ENCODE data around the gene ZNF490.
"Not testable (repeated sequence)": the region's sequence is repeated elsewhere in the genome, so short reads cannot be mapped to it uniquely, and the experiment has no call there.

ZNF490 gene

DNA sequence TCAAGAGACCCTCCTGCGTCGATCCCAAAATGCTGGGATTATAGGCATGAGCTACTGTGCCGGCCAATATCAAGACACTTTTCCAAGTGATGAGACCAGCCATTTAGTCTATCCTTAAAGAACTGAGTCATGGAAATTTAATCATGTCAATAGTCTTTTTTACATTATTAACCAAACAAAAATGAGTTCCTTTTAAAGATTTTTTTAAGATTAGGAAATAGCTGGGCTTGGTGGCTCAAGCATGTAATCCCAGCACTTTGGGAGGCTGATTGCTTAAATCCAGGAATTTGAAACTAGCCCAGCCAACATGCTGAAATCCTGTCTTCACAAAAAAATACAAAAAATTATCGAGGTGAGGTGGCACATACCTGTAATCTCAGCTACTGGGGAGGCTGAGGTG is 42.7 kb downstream of the ZNF490 start:
- peaks cover 9% of the 10 kb centered on the region for H3K4me1 ChIP-seq (ENCODE audit: control insufficient read depth, insufficient read depth, low read length)
- no peak overlapping the region for H3K4me3 ChIP-seq (ENCODE audit: low read length)
- peak; percentile 60 for DNase-seq (ENCODE audit: low read depth)

DNA sequence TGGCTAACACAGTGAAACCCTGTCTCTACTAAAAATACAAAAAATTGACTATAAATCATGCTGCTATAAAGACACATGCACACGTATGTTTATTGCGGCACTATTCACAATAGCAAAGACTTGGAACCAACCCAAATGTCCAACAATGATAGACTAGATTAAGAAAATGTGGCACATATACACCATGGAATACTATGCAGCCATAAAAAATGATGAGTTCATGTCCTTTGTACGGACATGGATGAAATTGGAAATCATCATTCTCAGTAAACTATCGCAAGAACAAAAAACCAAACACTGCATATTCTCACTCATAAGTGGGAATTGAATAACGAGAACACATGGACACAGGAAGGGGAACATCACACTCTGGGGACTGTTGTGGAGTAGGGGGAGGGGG is 44.2 kb downstream of the ZNF490 start:
- H3K36me3 ChIP-seq (ENCODE audit: control insufficient read depth, insufficient read depth, low read length, severe bottlenecking); H3K27me3 ChIP-seq (replicated peaks; ENCODE audit: control insufficient read depth, insufficient read depth, low read length); H3K4me1 ChIP-seq (ENCODE audit: control insufficient read depth, insufficient read depth, low read length); DNase-seq (ENCODE audit: low read depth); H3K4me3 ChIP-seq (ENCODE audit: low read length); H3K9ac ChIP-seq (ENCODE audit: low read length); H3K9me3 ChIP-seq (ENCODE audit: control insufficient read depth, low read length): not testable (repeated sequence)

More for the DNA sequence above, 42.7 kb downstream of the ZNF490 start:
- H3K9ac ChIP-seq (ENCODE audit: low read length) = peak overlapping the region; percentile 14
- no peaks in the 10 kb centered on the region for H3K27me3 ChIP-seq (replicated peaks; ENCODE audit: control insufficient read depth, insufficient read depth, low read length)
- no peaks in the 10 kb centered on the region for H3K36me3 ChIP-seq (ENCODE audit: control insufficient read depth, insufficient read depth, low read length, severe bottlenecking)
- no peaks in the 10 kb centered on the region for H3K9me3 ChIP-seq (ENCODE audit: control insufficient read depth, low read length)

DNA sequence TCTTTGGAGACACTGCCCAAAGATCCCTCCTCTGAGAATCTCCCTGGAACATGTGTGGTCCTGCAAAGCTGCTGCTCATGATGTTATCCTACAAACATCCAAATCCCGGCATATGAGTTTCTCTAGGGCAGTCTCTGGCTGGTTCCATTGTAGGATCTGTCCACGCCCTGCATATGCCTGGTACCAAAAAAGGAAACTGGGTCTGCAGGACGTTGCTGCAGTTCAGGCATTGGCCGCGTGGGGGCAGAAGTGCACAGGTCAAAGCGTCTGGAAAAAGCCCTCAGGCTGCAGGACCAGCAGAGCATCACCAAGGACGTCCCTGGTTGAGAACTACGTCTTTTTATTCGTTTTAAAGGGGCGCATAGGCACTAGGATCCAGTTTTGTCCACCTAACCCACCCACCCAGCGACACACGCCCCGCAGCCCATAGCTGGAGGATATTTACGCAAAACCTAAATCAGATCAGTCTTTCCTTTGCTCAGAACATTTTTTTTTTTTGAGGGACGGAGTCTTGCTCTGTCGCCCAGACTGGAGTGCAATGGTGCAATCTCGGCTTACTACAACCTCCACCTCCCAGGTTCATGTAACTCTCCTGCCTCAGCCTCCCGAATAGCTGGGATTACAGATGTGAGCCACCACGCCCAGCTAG is 46.5 kb downstream of the ZNF490 start:
- Histone ChIP-seq H3K27me3 (replicated peaks; ENCODE audit: control insufficient read depth, insufficient read depth, low read length) (no peaks in the 10 kb centered on the region), H3K9me3 (ENCODE audit: control insufficient read depth, low read length) (no peaks in the 10 kb centered on the region), H3K4me1 (ENCODE audit: control insufficient read depth, insufficient read depth, low read length) (peaks cover 9% of the 10 kb centered on the region), H3K36me3 (ENCODE audit: control insufficient read depth, insufficient read depth, low read length, severe bottlenecking) (no peaks in the 10 kb centered on the region), H3K9ac (ENCODE audit: low read length) (no peak overlapping the region), H3K4me3 (ENCODE audit: low read length) (no peak overlapping the region)
- DNase-seq (ENCODE audit: low read depth) = peak; percentile 96

DNA sequence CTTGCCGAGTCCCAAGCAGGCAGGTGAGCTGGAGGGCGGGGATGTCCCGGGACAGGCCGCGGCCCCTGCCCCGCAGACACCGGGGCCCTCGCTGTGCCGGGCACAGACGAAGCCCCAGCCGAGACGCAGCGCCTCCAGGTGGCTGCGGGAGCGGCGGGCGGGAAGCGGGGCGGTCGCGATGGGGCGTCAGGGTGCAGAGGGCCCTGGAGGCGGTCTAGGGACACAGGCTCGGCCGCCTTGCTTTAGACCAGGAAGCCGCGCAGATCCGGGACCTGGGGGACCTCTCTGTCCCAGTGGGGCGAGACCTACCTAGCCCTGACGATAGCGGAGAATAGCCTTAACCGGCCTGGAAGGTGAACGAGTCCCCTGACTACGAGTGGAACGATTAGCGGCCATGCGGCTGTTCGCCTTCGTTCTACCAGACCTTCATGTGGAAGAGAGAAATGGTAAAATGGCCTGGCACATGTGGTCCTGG is 55.1 kb downstream of the ZNF490 start:
- no peaks in the 10 kb centered on the region for H3K36me3 ChIP-seq (ENCODE audit: control insufficient read depth, insufficient read depth, low read length, severe bottlenecking)
- no peaks in the 10 kb centered on the region for H3K27me3 ChIP-seq (replicated peaks; ENCODE audit: control insufficient read depth, insufficient read depth, low read length)
- H3K9ac ChIP-seq (ENCODE audit: low read length) = no peak overlapping the region
- no peak overlapping the region for H3K4me3 ChIP-seq (ENCODE audit: low read length)
- H3K9me3 ChIP-seq (ENCODE audit: control insufficient read depth, low read length) = no peaks in the 10 kb centered on the region
- DNase-seq (ENCODE audit: low read depth) = no peak
- H3K4me1 ChIP-seq (ENCODE audit: control insufficient read depth, insufficient read depth, low read length) = peaks cover 6% of the 10 kb centered on the region

DNA sequence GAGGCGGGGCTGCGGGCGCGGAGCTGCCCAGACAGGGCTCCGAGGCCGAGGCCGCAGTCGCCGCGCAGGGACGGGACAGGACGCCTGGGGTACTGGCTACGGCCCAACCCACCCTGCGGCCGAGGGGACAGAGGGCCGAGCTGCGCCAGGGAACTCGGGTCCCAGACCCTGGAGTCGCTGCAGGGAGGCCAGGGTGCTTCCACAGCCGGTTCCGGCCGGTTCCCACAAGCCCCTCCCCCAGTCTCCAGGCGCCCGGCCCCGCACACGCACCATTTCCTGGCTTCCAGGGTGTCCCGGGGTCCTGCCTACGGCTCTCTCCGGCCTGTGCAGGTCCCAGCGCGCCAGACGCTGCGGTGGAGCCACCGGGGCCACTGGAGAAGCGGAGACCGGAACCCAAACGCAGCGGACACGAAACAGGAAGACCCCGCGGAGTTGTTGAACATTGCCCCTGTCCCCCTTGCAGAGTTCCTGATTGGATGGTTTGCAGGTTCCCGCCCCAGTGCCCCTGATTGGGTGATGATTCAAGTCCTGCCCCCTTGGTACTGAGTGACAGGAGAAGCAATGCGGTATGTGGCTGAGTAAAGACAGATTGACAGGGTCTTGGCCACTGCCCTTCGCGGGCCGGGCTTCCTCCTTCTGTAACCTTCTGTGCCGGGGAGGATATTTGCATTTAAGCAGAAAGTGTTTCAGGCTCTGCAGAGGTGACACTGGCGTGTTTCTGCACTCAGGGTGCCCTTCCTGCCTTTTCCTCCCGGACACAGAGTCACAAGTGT is 59.4 kb downstream of the ZNF490 start, which contains the start of gene ZNF564:
TSS of gene ZNF564 (minus strand) at position 423 of the 773 bp plus-strand sequence. CDS start at position 273, 150 bp downstream.
- H3K27me3 ChIP-seq (replicated peaks; ENCODE audit: control insufficient read depth, insufficient read depth, low read length) = no peaks in the 10 kb centered on the region
- peaks cover 17% of the 10 kb centered on the region for H3K4me1 ChIP-seq (ENCODE audit: control insufficient read depth, insufficient read depth, low read length)
- H3K4me3 ChIP-seq (ENCODE audit: low read length) = peak within 1 kb of the TSS; percentile 85
- no peaks in the 10 kb centered on the region for H3K9me3 ChIP-seq (ENCODE audit: control insufficient read depth, low read length)
- H3K36me3 ChIP-seq (ENCODE audit: control insufficient read depth, insufficient read depth, low read length, severe bottlenecking) = no peaks in the 10 kb centered on the region
- peak; percentile 98 for DNase-seq (ENCODE audit: low read depth)
- peak within 1 kb of the TSS; percentile 88 for H3K9ac ChIP-seq (ENCODE audit: low read length)

DNA sequence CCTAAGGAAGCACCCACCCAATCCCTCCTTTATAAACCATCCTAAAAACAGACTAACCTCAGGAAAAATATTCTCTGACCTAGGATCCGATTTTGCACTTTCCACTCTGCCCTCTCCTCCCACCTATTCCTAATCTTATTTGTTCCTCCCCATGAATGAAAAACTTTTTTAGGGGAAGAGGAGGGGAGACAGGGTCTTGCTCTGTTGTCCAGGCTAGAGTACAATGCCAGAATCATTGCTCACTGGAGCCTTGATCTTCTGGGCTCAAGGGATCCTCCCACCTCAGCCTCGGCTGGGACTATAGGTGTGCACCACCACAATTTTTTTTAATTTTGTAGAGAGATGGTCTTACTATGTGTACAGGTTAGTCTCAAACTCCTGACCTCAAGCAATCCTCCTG is 63.7 kb downstream of the ZNF490 start:
- H3K36me3 ChIP-seq (ENCODE audit: control insufficient read depth, insufficient read depth, low read length, severe bottlenecking) = peaks cover 11% of the 10 kb centered on the region
- DNase-seq (ENCODE audit: low read depth) = no peak
- no peaks in the 10 kb centered on the region for H3K27me3 ChIP-seq (replicated peaks; ENCODE audit: control insufficient read depth, insufficient read depth, low read length)
- no peak overlapping the region for H3K4me3 ChIP-seq (ENCODE audit: low read length)
- no peak overlapping the region for H3K9ac ChIP-seq (ENCODE audit: low read length)
- H3K4me1 ChIP-seq (ENCODE audit: control insufficient read depth, insufficient read depth, low read length) = peaks cover 15% of the 10 kb centered on the region
- peaks cover 4% of the 10 kb centered on the region for H3K9me3 ChIP-seq (ENCODE audit: control insufficient read depth, low read length)

DNA sequence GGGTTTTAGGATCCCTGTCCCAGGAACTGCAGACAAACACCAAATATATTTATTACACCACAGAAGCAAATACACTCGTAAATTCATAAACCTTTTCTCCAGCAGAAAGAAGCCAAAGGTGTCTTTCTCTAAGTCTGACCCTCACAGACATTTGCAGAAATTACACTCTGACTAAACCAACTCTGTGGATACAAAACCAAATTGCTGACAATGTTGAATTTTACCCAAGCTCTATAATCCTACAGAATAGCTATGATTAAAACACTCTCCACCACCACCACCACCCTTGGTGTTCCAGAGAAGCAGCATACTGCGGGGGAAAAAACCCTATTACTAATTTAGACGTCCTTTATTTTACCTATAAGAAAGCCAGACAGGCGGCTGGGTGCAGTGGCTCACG is 64.5 kb downstream of the ZNF490 start:
- Histone ChIP-seq H3K27me3 (replicated peaks; ENCODE audit: control insufficient read depth, insufficient read depth, low read length) (no peaks in the 10 kb centered on the region), H3K9me3 (ENCODE audit: control insufficient read depth, low read length) (peaks cover 9% of the 10 kb centered on the region), H3K36me3 (ENCODE audit: control insufficient read depth, insufficient read depth, low read length, severe bottlenecking) (peaks cover 17% of the 10 kb centered on the region), H3K4me1 (ENCODE audit: control insufficient read depth, insufficient read depth, low read length) (peaks cover 15% of the 10 kb centered on the region), H3K4me3 (ENCODE audit: low read length) (no peak overlapping the region), H3K9ac (ENCODE audit: low read length) (no peak overlapping the region)
- no peak for DNase-seq (ENCODE audit: low read depth)

DNA sequence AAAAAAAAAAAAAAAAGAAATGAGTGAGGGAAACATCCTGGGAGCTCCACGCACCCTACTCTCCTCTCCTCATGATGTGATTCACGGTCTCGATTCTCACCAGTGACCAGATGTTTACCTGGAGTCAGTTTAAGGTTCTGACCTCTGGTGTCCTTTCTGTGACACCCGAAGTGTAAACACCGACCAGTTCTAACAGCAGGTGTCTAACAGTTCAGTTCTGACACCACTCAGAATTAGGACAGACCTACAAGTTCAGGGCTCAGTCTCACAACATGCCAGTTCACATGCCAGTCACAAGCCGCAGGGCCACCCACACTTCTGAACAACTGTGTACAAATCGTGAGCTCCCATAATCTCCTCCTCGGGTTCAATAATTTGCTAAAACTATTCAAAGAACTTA is 65.3 kb downstream of the ZNF490 start:
- Histone ChIP-seq H3K9me3 (ENCODE audit: control insufficient read depth, low read length) (peaks cover 12% of the 10 kb centered on the region), H3K9ac (ENCODE audit: low read length) (no peak overlapping the region), H3K36me3 (ENCODE audit: control insufficient read depth, insufficient read depth, low read length, severe bottlenecking) (peaks cover 23% of the 10 kb centered on the region), H3K4me3 (ENCODE audit: low read length) (no peak overlapping the region), H3K27me3 (replicated peaks; ENCODE audit: control insufficient read depth, insufficient read depth, low read length) (no peaks in the 10 kb centered on the region), H3K4me1 (ENCODE audit: control insufficient read depth, insufficient read depth, low read length) (peaks cover 15% of the 10 kb centered on the region)
- DNase-seq (ENCODE audit: low read depth) = no peak

DNA sequence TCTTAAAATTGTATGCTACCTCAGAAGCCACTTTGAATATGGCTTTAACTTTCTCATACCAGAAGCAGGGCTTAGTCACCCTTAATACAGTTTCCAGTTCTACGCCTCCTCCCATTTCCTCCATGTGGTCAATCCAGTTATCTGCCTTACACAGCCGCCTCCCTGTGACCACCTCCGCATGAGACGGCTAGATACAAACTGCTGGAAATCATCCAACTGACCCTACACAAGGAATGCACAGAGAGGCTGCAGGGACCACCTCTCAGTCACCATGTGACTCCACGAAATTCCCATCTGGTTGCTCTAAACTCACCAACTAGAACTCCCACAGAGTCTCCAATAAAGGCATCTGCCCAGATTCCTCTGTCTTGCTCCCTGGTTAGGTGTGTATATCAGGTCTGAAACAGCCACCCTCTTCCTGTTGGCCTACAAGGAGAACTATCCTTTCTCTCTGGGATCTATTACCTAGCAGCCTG is 66.2 kb downstream of the ZNF490 start:
- no peak overlapping the region for H3K4me3 ChIP-seq (ENCODE audit: low read length)
- peaks cover 11% of the 10 kb centered on the region for H3K4me1 ChIP-seq (ENCODE audit: control insufficient read depth, insufficient read depth, low read length)
- H3K27me3 ChIP-seq (replicated peaks; ENCODE audit: control insufficient read depth, insufficient read depth, low read length) = no peaks in the 10 kb centered on the region
- peaks cover 27% of the 10 kb centered on the region for H3K36me3 ChIP-seq (ENCODE audit: control insufficient read depth, insufficient read depth, low read length, severe bottlenecking)
- no peak for DNase-seq (ENCODE audit: low read depth)
- H3K9me3 ChIP-seq (ENCODE audit: control insufficient read depth, low read length) = peaks cover 18% of the 10 kb centered on the region
- H3K9ac ChIP-seq (ENCODE audit: low read length) = no peak overlapping the region

DNA sequence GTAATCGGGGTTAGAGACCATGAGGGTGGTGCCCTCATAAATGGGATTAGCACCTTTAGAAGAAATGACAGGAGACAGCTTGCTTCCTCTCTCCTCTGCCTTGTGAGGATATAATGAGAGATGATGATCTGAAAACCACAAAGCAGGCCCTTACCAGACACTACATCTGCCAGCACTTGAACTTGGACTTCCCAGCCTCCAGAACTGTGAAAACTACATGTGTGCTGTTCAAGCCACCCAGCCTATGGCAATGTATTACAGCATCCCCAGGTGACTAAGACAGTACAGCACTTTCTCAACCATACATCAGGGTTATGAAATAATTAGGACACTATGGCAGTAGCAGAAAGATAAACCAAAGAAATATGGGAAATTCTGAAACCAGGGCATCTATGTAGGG is 66.8 kb downstream of the ZNF490 start:
- Histone ChIP-seq H3K36me3 (ENCODE audit: control insufficient read depth, insufficient read depth, low read length, severe bottlenecking) (peaks cover 30% of the 10 kb centered on the region), H3K4me1 (ENCODE audit: control insufficient read depth, insufficient read depth, low read length) (peaks cover 5% of the 10 kb centered on the region), H3K4me3 (ENCODE audit: low read length) (no peak overlapping the region), H3K9me3 (ENCODE audit: control insufficient read depth, low read length) (peaks cover 22% of the 10 kb centered on the region), H3K9ac (ENCODE audit: low read length) (no peak overlapping the region), H3K27me3 (replicated peaks; ENCODE audit: control insufficient read depth, insufficient read depth, low read length) (no peaks in the 10 kb centered on the region)
- DNase-seq (ENCODE audit: low read depth) = no peak

Measured in adipocyte (in vitro differentiated cells).